ENCODE results near the gene ASB8.

GRCh38 chr12:48123169-48123568 is 34.1 kb downstream of the ASB8 start:
- TF ChIP-seq CTCF (conservative IDR thresholded peaks at IDR 0.05; ENCODE audit: low read depth, low read length), result no peak
- no peak for TF ChIP-seq EZH2 (IDR thresholded peaks at IDR 0.05; ENCODE audit: low read length, unreplicated experiment)
